ENCODE measurements around the gene ANKMY1.

ANKMY1 gene

GRCh38 chr2:240583774-240584173 lies 26.0 kb upstream of the ANKMY1 start:
- Histone ChIP-seq H3K9me3 (ENCODE audit: insufficient read depth, low read depth, low read length) (no peaks in the 10 kb centered on the region), H3K4me3 (ENCODE audit: low read length, poor library complexity, severe bottlenecking) (peak overlapping the region; percentile 55), H3K4me2 (ENCODE audit: low read depth, low read length, poor library complexity, severe bottlenecking) (peak overlapping the region; percentile 98), H4K20me1 (ENCODE audit: insufficient read depth, low read length, poor library complexity, severe bottlenecking) (peaks cover 30% of the 10 kb centered on the region), H3K9ac (ENCODE audit: low read depth, low read length, poor library complexity, severe bottlenecking) (peak overlapping the region; percentile 55), H3F3A (ENCODE audit: low read depth) (no peaks in the 10 kb centered on the region), H3K36me3 (ENCODE audit: insufficient read depth, low read length) (no peaks in the 10 kb centered on the region), H3K9me2 (replicated peaks; ENCODE audit: low read depth, low read length) (no peaks in the 10 kb centered on the region), H3K79me2 (ENCODE audit: insufficient read depth, low read length) (peaks cover 51% of the 10 kb centered on the region), H3K27me3 (ENCODE audit: insufficient read depth, low read length, poor library complexity, severe bottlenecking) (no peaks in the 10 kb centered on the region), H3K4me1 (ENCODE audit: insufficient read depth, low read length, poor library complexity, severe bottlenecking) (peaks cover 43% of the 10 kb centered on the region), H2AFZ (ENCODE audit: low read length) (no peak overlapping the region)
- TF ChIP-seq CTCF (conservative IDR thresholded peaks at IDR 0.05; ENCODE audit: low read length) (no peak), EZH2phosphoT487 (IDR thresholded peaks at IDR 0.05; ENCODE audit: borderline replicate concordance) (no peak)

- Histone ChIP-seq H4K20me1 (ENCODE audit: insufficient read depth, low read length, poor library complexity, severe bottlenecking) (peaks cover 21% of the 10 kb centered on the region), H3K9me3 (ENCODE audit: insufficient read depth, low read depth, low read length) (no peaks in the 10 kb centered on the region), H3K36me3 (ENCODE audit: insufficient read depth, low read length) (no peaks in the 10 kb centered on the region), H3K9me2 (replicated peaks; ENCODE audit: low read depth, low read length) (no peaks in the 10 kb centered on the region), H3K9ac (ENCODE audit: low read depth, low read length, poor library complexity, severe bottlenecking) (peak overlapping the region; percentile 55), H3K4me3 (ENCODE audit: low read length, poor library complexity, severe bottlenecking) (no peak overlapping the region), H3K4me1 (ENCODE audit: insufficient read depth, low read length, poor library complexity, severe bottlenecking) (peaks cover 34% of the 10 kb centered on the region), H3F3A (ENCODE audit: low read depth) (no peaks in the 10 kb centered on the region), H3K79me2 (ENCODE audit: insufficient read depth, low read length) (peaks cover 41% of the 10 kb centered on the region), H3K4me2 (ENCODE audit: low read depth, low read length, poor library complexity, severe bottlenecking) (peak overlapping the region; percentile 98), H2AFZ (ENCODE audit: low read length) (no peak overlapping the region), H3K27me3 (ENCODE audit: insufficient read depth, low read length, poor library complexity, severe bottlenecking) (no peaks in the 10 kb centered on the region)
- TF ChIP-seq EZH2phosphoT487 (IDR thresholded peaks at IDR 0.05; ENCODE audit: borderline replicate concordance) (no peak), CTCF (conservative IDR thresholded peaks at IDR 0.05; ENCODE audit: low read length) (no peak)
Observed at GRCh38 chr2:240582781-240583180, 25.0 kb upstream of the ANKMY1 start.

GRCh38 chr2:240581811-240582210 lies 24.0 kb upstream of the ANKMY1 start:
- Histone ChIP-seq H3K79me2 (ENCODE audit: insufficient read depth, low read length) (peaks cover 31% of the 10 kb centered on the region), H3K27me3 (ENCODE audit: insufficient read depth, low read length, poor library complexity, severe bottlenecking) (no peaks in the 10 kb centered on the region), H2AFZ (ENCODE audit: low read length) (no peak overlapping the region), H3K4me2 (ENCODE audit: low read depth, low read length, poor library complexity, severe bottlenecking) (no peak overlapping the region), H4K20me1 (ENCODE audit: insufficient read depth, low read length, poor library complexity, severe bottlenecking) (peaks cover 12% of the 10 kb centered on the region), H3K4me3 (ENCODE audit: low read length, poor library complexity, severe bottlenecking) (no peak overlapping the region), H3K9me2 (replicated peaks; ENCODE audit: low read depth, low read length) (no peaks in the 10 kb centered on the region), H3K9me3 (ENCODE audit: insufficient read depth, low read depth, low read length) (no peaks in the 10 kb centered on the region), H3K36me3 (ENCODE audit: insufficient read depth, low read length) (no peaks in the 10 kb centered on the region), H3K4me1 (ENCODE audit: insufficient read depth, low read length, poor library complexity, severe bottlenecking) (peaks cover 29% of the 10 kb centered on the region), H3K9ac (ENCODE audit: low read depth, low read length, poor library complexity, severe bottlenecking) (no peak overlapping the region), H3F3A (ENCODE audit: low read depth) (no peaks in the 10 kb centered on the region)
- no peak for TF ChIP-seq EZH2phosphoT487 (IDR thresholded peaks at IDR 0.05; ENCODE audit: borderline replicate concordance)
- TF ChIP-seq CTCF (conservative IDR thresholded peaks at IDR 0.05; ENCODE audit: low read length) = no peak
